Peyer's patch (tissue), 4 donors: ENCODE results near the gene STAC.

Source experiments
- POLR2A ChIP-seq, 2 donors: fragments of 450-650 bp; IDR thresholded peaks; one replicate each; pipeline ENCODE4 v1.5.1; 2017; ENCODE audit warnings: antibody characterized with exemption in 2 of 2, mild to moderate bottlenecking in 2 of 2, moderate library complexity in 2 of 2
- TF ChIP-seq, protein P1 (sequence below), 6 experiments: fragments of 450-650 bp in 4 of 6; fragments of 200-600 bp in 2 of 6; sonication (generic) in 1 of 6; IDR thresholded peaks; one replicate each; pipeline ENCODE4 v1.5.1; 2017 to 2019; ENCODE audit warnings: antibody characterized with exemption in 6 of 6, mild to moderate bottlenecking in 3 of 6, moderate library complexity in 1 of 6

DNA sequence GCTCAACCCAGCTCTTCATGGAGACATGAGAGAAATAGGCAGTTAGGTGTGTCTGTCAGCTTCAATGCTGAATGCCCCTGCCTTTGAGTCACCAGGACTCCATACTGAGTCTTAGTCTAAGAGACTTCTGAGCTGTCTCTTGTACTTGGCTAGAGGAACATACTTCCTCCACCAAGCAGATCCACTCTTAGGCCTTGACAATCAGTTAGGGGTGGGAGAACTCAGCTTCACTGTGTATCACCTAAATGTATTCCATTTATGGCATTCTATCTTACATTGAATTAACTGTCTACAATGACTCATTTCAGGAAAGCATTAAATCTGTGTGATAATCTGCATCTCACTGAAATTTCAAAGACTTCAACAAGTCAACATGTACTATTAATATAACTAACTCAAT is 66.0 kb downstream of the STAC start:
- TF ChIP-seq, protein P1, sequence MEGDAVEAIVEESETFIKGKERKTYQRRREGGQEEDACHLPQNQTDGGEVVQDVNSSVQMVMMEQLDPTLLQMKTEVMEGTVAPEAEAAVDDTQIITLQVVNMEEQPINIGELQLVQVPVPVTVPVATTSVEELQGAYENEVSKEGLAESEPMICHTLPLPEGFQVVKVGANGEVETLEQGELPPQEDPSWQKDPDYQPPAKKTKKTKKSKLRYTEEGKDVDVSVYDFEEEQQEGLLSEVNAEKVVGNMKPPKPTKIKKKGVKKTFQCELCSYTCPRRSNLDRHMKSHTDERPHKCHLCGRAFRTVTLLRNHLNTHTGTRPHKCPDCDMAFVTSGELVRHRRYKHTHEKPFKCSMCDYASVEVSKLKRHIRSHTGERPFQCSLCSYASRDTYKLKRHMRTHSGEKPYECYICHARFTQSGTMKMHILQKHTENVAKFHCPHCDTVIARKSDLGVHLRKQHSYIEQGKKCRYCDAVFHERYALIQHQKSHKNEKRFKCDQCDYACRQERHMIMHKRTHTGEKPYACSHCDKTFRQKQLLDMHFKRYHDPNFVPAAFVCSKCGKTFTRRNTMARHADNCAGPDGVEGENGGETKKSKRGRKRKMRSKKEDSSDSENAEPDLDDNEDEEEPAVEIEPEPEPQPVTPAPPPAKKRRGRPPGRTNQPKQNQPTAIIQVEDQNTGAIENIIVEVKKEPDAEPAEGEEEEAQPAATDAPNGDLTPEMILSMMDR (IDR thresholded peaks at IDR 0.05) = no peak
- TF ChIP-seq POLR2A (IDR thresholded peaks at IDR 0.05) = no peak
